GM10266 (cell line): ENCODE data around the gene TAS1R3.

Experiments used
- DNase-seq: peaks from one replicate; pipeline ENCODE4 v3.0.0; 2012; ENCODE audit errors: extremely low spot score
- CTCF ChIP-seq: IDR thresholded peaks from 2 replicates; pipeline ENCODE4 v1.5.1; 2012; ENCODE audit warnings: mild to moderate bottlenecking, low read depth; ENCODE audit not compliant: control insufficient read depth, insufficient read depth; ENCODE audit errors: missing control alignments

Gene TAS1R3

GRCh38 chr1:1285611-1286311 lies 45.3 kb upstream of the TAS1R3 start:
- DNase-seq, result no peak
- no peak for TF ChIP-seq CTCF

GRCh38 chr1:1286313-1287261 lies 44.5 kb upstream of the TAS1R3 start:
- no peak for TF ChIP-seq CTCF
- DNase-seq, result no peak

GRCh38 chr1:1287288-1288110 lies 43.6 kb upstream of the TAS1R3 start:
- TF ChIP-seq CTCF, result no peak
- no peak for DNase-seq

GRCh38 chr1:1290238-1290731 lies 40.8 kb upstream of the TAS1R3 start:
- TF ChIP-seq CTCF, result peak; percentile 58
- DNase-seq, result peak; percentile 80

GRCh38 chr1:1291023-1291528 lies 40.0 kb upstream of the TAS1R3 start:
- TF ChIP-seq CTCF, result no peak
- DNase-seq, result no peak

- TF ChIP-seq CTCF, result peak; percentile 82
- peak; percentile 88 for DNase-seq
Observed at GRCh38 chr1:1291548-1292441, 39.3 kb upstream of the TAS1R3 start.
